HL-60 (cell line): ENCODE results near the gene METTL9.

Experiments used
- DNase-seq, 2 experiments: peaks; one replicate each; pipeline ENCODE4 v3.0.0-alpha.2; 2010 to 2020; ENCODE audit warnings: low read depth in 1 of 2, low spot score in 1 of 2
- H3K27ac ChIP-seq: fragments of 250-450 bp; sonication (Bioruptor Pico); replicated peaks from 2 replicates; pipeline ENCODE4 v1.5.1; 2020; ENCODE audit warnings: mild to moderate bottlenecking, moderate library complexity
- H3K27me3 ChIP-seq: fragments of 250-450 bp; sonication (Bioruptor Pico); 2 replicates; pipeline ENCODE4 v1.5.1; 2021; ENCODE audit warnings: mild to moderate bottlenecking, moderate library complexity; ENCODE audit not compliant: insufficient read depth, poor library complexity, severe bottlenecking
- H3K4me3 ChIP-seq: replicated peaks from 2 replicates; pipeline ENCODE4 v1.5.1; 2011; ENCODE audit warnings: mild to moderate bottlenecking, control low read depth, low read length; ENCODE audit not compliant: insufficient read depth
- GABPA ChIP-seq: IDR thresholded peaks from 2 replicates; pipeline ENCODE4 v1.6.1; 2012; ENCODE audit warnings: low read depth
- POLR2AphosphoS5 ChIP-seq: IDR thresholded peaks from 2 replicates; pipeline ENCODE4 v1.6.1; 2012; ENCODE audit warnings: low read depth
- SPI1 ChIP-seq: IDR thresholded peaks from 2 replicates; pipeline ENCODE4 v1.6.1; 2012; ENCODE audit warnings: low read depth, mild to moderate bottlenecking, borderline replicate concordance
- TF ChIP-seq, protein P1 (sequence below): IDR thresholded peaks from one replicate; pipeline ENCODE4 v1.5.1; 2011; ENCODE audit warnings: low read length, control low read depth, inconsistent platforms; ENCODE audit not compliant: insufficient read depth
- TF ChIP-seq, protein P2 (sequence below): IDR thresholded peaks from 2 replicates; pipeline ENCODE4 v1.6.1; 2012; ENCODE audit warnings: low read depth; ENCODE audit not compliant: insufficient replicate concordance

Gene METTL9

GRCh38 chr16:21610006-21610544 is 10.7 kb downstream of the METTL9 start:
- DNase-seq: no peak
- H3K27me3 ChIP-seq: no peaks in the 10 kb centered on the region
- no peak overlapping the region for H3K4me3 ChIP-seq
- H3K27ac ChIP-seq: no peak overlapping the region
- TF ChIP-seq POLR2AphosphoS5: no peak
- TF ChIP-seq, protein P1, sequence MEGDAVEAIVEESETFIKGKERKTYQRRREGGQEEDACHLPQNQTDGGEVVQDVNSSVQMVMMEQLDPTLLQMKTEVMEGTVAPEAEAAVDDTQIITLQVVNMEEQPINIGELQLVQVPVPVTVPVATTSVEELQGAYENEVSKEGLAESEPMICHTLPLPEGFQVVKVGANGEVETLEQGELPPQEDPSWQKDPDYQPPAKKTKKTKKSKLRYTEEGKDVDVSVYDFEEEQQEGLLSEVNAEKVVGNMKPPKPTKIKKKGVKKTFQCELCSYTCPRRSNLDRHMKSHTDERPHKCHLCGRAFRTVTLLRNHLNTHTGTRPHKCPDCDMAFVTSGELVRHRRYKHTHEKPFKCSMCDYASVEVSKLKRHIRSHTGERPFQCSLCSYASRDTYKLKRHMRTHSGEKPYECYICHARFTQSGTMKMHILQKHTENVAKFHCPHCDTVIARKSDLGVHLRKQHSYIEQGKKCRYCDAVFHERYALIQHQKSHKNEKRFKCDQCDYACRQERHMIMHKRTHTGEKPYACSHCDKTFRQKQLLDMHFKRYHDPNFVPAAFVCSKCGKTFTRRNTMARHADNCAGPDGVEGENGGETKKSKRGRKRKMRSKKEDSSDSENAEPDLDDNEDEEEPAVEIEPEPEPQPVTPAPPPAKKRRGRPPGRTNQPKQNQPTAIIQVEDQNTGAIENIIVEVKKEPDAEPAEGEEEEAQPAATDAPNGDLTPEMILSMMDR: no peak
- TF ChIP-seq SPI1: no peak
- TF ChIP-seq, protein P2, sequence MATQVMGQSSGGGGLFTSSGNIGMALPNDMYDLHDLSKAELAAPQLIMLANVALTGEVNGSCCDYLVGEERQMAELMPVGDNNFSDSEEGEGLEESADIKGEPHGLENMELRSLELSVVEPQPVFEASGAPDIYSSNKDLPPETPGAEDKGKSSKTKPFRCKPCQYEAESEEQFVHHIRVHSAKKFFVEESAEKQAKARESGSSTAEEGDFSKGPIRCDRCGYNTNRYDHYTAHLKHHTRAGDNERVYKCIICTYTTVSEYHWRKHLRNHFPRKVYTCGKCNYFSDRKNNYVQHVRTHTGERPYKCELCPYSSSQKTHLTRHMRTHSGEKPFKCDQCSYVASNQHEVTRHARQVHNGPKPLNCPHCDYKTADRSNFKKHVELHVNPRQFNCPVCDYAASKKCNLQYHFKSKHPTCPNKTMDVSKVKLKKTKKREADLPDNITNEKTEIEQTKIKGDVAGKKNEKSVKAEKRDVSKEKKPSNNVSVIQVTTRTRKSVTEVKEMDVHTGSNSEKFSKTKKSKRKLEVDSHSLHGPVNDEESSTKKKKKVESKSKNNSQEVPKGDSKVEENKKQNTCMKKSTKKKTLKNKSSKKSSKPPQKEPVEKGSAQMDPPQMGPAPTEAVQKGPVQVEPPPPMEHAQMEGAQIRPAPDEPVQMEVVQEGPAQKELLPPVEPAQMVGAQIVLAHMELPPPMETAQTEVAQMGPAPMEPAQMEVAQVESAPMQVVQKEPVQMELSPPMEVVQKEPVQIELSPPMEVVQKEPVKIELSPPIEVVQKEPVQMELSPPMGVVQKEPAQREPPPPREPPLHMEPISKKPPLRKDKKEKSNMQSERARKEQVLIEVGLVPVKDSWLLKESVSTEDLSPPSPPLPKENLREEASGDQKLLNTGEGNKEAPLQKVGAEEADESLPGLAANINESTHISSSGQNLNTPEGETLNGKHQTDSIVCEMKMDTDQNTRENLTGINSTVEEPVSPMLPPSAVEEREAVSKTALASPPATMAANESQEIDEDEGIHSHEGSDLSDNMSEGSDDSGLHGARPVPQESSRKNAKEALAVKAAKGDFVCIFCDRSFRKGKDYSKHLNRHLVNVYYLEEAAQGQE: no peak
- no peak for TF ChIP-seq GABPA

DNA sequence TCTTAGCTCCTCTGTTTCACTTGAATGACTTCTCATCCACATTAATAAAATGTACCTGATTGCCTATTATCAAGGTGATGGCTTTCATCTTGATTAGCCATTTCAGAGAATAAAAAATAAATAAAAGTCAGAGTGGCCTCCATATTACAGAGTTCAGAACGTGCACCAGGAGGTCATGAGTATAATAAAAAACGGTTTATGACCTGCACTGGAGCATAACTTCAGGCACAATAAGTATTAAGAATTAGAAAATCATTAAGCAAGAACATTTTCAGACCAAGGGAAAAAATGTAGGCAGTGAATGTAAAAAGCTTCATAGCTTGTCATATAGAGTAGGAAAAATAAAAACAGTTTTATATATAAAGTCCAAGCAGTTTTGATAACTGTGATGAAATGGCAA is 11.4 kb downstream of the METTL9 start:
- 0 out of 2 replicates have a peak overlapping the region, but pooled peaks have one; percentile 10 for H3K27ac ChIP-seq

DNA sequence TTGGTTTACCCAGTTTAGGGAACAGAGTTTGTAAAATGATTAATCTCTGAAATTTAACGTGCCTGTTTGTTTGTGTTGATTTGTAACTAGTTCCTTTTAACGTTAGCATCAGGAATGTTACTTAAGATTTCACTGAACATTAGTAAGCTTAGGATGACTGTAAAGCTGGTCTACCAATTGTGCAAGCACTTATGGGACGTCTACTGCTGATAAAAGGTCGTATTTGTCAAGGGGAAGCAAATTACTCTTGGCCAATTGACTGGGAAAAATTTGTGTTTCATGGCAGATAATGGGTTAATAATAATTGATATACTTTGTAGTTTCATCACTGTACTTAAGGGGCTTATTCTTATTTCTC is 11.8 kb downstream of the METTL9 start:
- H3K4me3 ChIP-seq: no peak overlapping the region
- peak; percentile 65 to 93 for DNase-seq
- TF ChIP-seq, protein P2: no peak
- TF ChIP-seq SPI1: no peak
- TF ChIP-seq GABPA: no peak
- no peak for TF ChIP-seq POLR2AphosphoS5
- TF ChIP-seq, protein P1: no peak
- H3K27me3 ChIP-seq: no peaks in the 10 kb centered on the region
- 0 out of 2 replicates have a peak overlapping the region, but pooled peaks have one; percentile 10 for H3K27ac ChIP-seq

More for the DNA sequence above, 11.4 kb downstream of the METTL9 start:
- DNase-seq: no peak
- no peak overlapping the region for H3K4me3 ChIP-seq
- no peaks in the 10 kb centered on the region for H3K27me3 ChIP-seq
- TF ChIP-seq, protein P2: no peak
- TF ChIP-seq SPI1: no peak
